H1 (cell line): ENCODE measurements around the gene RS1. TPM values are rescaled to one million over a fixed set of nuclear protein-coding genes. Genes with fewer than 3 reads are reported as not detected.

Source experiments
- CTCF ChIA-PET: fragments of 300-600 bp; sonication (Branson Sonifier 250); formaldehyde crosslinking; loops from one replicate; lab custom pipeline; 2021; ENCODE audit not compliant: partially characterized antibody; lab: Charles Lee
- POLR2A ChIA-PET: fragments of 300-600 bp; sonication (Branson Sonifier 250); formaldehyde crosslinking; loops from one replicate; lab custom pipeline; 2021; ENCODE audit warnings: inconsistent platforms; ENCODE audit not compliant: partially characterized antibody; lab: Charles Lee
- DNase-seq, 2 experiments: peaks; one replicate each; pipeline versions ENCODE4 v3.0.0 to v3.0.0-alpha.2; 2010 to 2022; ENCODE audit warnings: low spot score in 2 of 2, low read depth in 1 of 2, mixed read lengths in 1 of 2
- FAIRE-seq: peaks from 2 replicates; lab custom pipeline; 2011; peaks lifted over from hg19 to GRCh38; lab: Jason Lieb, UNC
- H2AFZ ChIP-seq: 2 replicates; pipeline ENCODE4 v1.8.1; 2012; ENCODE audit warnings: low read length, inconsistent platforms
- H2AK5ac ChIP-seq: 2 replicates; pipeline ENCODE4 v1.6.1; 2013; ENCODE audit warnings: low read depth, low read length
- H2BK120ac ChIP-seq: replicated peaks from 2 replicates; pipeline ENCODE3; 2013; ENCODE audit warnings: low read depth, low read length, inconsistent platforms
- H2BK12ac ChIP-seq: 2 replicates; pipeline ENCODE4 v1.6.1; 2013; ENCODE audit warnings: low read depth, low read length
- H2BK15ac ChIP-seq: 2 replicates; pipeline ENCODE4 v1.6.1; 2013; ENCODE audit warnings: low read length
- H2BK20ac ChIP-seq: 2 replicates; pipeline ENCODE4 v1.6.1; 2013; ENCODE audit warnings: low read length
- H2BK5ac ChIP-seq: 2 replicates; pipeline ENCODE4 v1.6.1; 2013; ENCODE audit warnings: low read depth, low read length
- H3K14ac ChIP-seq: 2 replicates; pipeline ENCODE4 v1.6.1; 2013; ENCODE audit warnings: inconsistent platforms; ENCODE audit not compliant: insufficient read length
- H3K18ac ChIP-seq: 2 replicates; pipeline ENCODE4 v1.6.1; 2013; ENCODE audit warnings: low read length; ENCODE audit errors: extremely low read depth
- H3K23ac ChIP-seq: 2 replicates; pipeline ENCODE4 v1.6.1; 2013; ENCODE audit warnings: inconsistent platforms; ENCODE audit not compliant: insufficient read length
- H3K23me2 ChIP-seq: 2 replicates; pipeline ENCODE4 v1.6.1; 2013; ENCODE audit warnings: low read depth, low read length
- H3K27ac ChIP-seq: 2 replicates; pipeline ENCODE4 v1.6.1; 2011; ENCODE audit warnings: low read depth, low read length, inconsistent platforms
- H3K27me3 ChIP-seq, 4 experiments: replicated peaks in 1 of 4; 1 replicate in 1 of 4; 2 replicates in 3 of 4; pipeline versions ENCODE4 v1.6.1 to v1.8.1; 2011 to 2013; ENCODE audit warnings: low read length in 3 of 4, mild to moderate bottlenecking in 3 of 4, inconsistent platforms in 2 of 4, mixed read lengths in 2 of 4, moderate library complexity in 1 of 4; ENCODE audit not compliant: control insufficient read depth in 3 of 4, insufficient read depth in 3 of 4; ENCODE audit errors: extremely low read depth in 1 of 4
- H3K36me3 ChIP-seq, 4 experiments: 2 replicates each; pipeline versions ENCODE4 v1.6.1 to v1.8.1; 2011 to 2013; ENCODE audit warnings: mild to moderate bottlenecking in 4 of 4, low read length in 3 of 4, moderate library complexity in 2 of 4, control low read depth in 1 of 4, inconsistent platforms in 1 of 4; ENCODE audit not compliant: insufficient read depth in 4 of 4, control insufficient read depth in 2 of 4
- H3K4ac ChIP-seq: replicated peaks from 2 replicates; pipeline ENCODE3; 2013; ENCODE audit warnings: low read length, low read depth, mixed read lengths, inconsistent platforms; ENCODE audit not compliant: insufficient read length
- H3K4me1 ChIP-seq, 4 experiments: replicated peaks in 1 of 4; 1 replicate in 1 of 4; 2 replicates in 3 of 4; pipeline versions ENCODE4 v1.6.1 to v1.8.1; 2011 to 2013; ENCODE audit warnings: low read length in 3 of 4, inconsistent platforms in 2 of 4, mixed read lengths in 1 of 4; ENCODE audit not compliant: insufficient read depth in 4 of 4, control insufficient read depth in 3 of 4
- H3K4me2 ChIP-seq, 2 experiments: 2 replicates each; pipeline versions ENCODE4 v1.6.1 to v1.8.1; 2011 to 2013; ENCODE audit warnings: low read depth in 2 of 2, low read length in 2 of 2, control low read depth in 1 of 2, inconsistent platforms in 1 of 2, mild to moderate bottlenecking in 1 of 2; ENCODE audit not compliant: insufficient read depth in 1 of 2
- H3K4me3 ChIP-seq, 4 experiments: fragments of 200-600, 300-600 bp in 1 of 4; sonication (generic), shearing (Covaris generic), sonication (Bioruptor Twin) in 1 of 4; 2 replicates each; pipeline versions ENCODE4 v1.5.1 to v1.8.1; 2011 to 2016; ENCODE audit warnings: low read length in 4 of 4, low read depth in 3 of 4, control low read depth in 2 of 4, inconsistent platforms in 2 of 4, mild to moderate bottlenecking in 2 of 4, mixed read lengths in 1 of 4, moderate library complexity in 1 of 4; ENCODE audit not compliant: insufficient read depth in 2 of 4; ENCODE audit errors: extremely low read depth in 1 of 4
- H3K56ac ChIP-seq: replicated peaks from 2 replicates; pipeline ENCODE3; 2013; ENCODE audit warnings: low read depth, mild to moderate bottlenecking, mixed read lengths, low read length, inconsistent platforms; ENCODE audit not compliant: insufficient read length
- H3K79me1 ChIP-seq: 2 replicates; pipeline ENCODE4 v1.6.1; 2013; ENCODE audit warnings: low read depth, low read length, control low read depth
- H3K79me2 ChIP-seq, 2 experiments: 2 replicates each; pipeline versions ENCODE4 v1.6.1 to v1.8.1; 2012 to 2013; ENCODE audit warnings: low read length in 2 of 2, mild to moderate bottlenecking in 2 of 2, inconsistent platforms in 1 of 2; ENCODE audit not compliant: insufficient read depth in 2 of 2, control insufficient read depth in 1 of 2
- H3K9ac ChIP-seq, 4 experiments: replicated peaks in 1 of 4; 1 replicate in 1 of 4; 2 replicates in 3 of 4; pipeline versions ENCODE4 v1.6.1 to v1.8.1; 2011 to 2013; ENCODE audit warnings: low read depth in 3 of 4, low read length in 3 of 4, control low read depth in 2 of 4, mild to moderate bottlenecking in 2 of 4, moderate library complexity in 2 of 4, inconsistent platforms in 1 of 4; ENCODE audit errors: extremely low read depth in 1 of 4
- H3K9me3 ChIP-seq, 2 experiments: 2 replicates each; pipeline versions ENCODE4 v1.6.1 to v1.8.1; 2012 to 2013; ENCODE audit warnings: mild to moderate bottlenecking in 2 of 2, moderate library complexity in 2 of 2, control low read depth in 1 of 2, inconsistent platforms in 1 of 2, low read depth in 1 of 2, low read length in 1 of 2, mixed read lengths in 1 of 2; ENCODE audit not compliant: insufficient read depth in 2 of 2
- H4K20me1 ChIP-seq, 2 experiments: replicated peaks in 1 of 2; 2 replicates each; pipeline versions ENCODE3 to v1.8.1; 2011 to 2013; ENCODE audit warnings: inconsistent platforms in 2 of 2, low read length in 2 of 2, mild to moderate bottlenecking in 1 of 2; ENCODE audit not compliant: insufficient read depth in 2 of 2, control insufficient read depth in 1 of 2
- H4K5ac ChIP-seq: 2 replicates; pipeline ENCODE4 v1.6.1; 2013; ENCODE audit warnings: low read length, low read depth, mixed read lengths, inconsistent platforms; ENCODE audit not compliant: insufficient read length
- H4K8ac ChIP-seq: 2 replicates; pipeline ENCODE4 v1.8.0; 2013; ENCODE audit warnings: mild to moderate bottlenecking, moderate library complexity, low read length, inconsistent platforms; ENCODE audit not compliant: insufficient read depth; ENCODE audit errors: extremely low read depth
- H4K91ac ChIP-seq: replicated peaks from 2 replicates; pipeline ENCODE3; 2013; ENCODE audit warnings: low read length, mixed read lengths, inconsistent platforms; ENCODE audit not compliant: insufficient read length
- CEBPB ChIP-seq: IDR thresholded peaks from 2 replicates; pipeline ENCODE4 v1.6.1; 2012; ENCODE audit warnings: low read depth, low read length
- CREB1 ChIP-seq: IDR thresholded peaks from 2 replicates; pipeline ENCODE4 v1.6.1; 2012; ENCODE audit warnings: inconsistent platforms
- EP300 ChIP-seq, 2 experiments: IDR thresholded peaks; 1 replicate in 1 of 2; 2 replicates in 1 of 2; pipeline ENCODE4 v1.6.1; 2011 to 2012; ENCODE audit warnings: low read depth in 2 of 2, low read length in 2 of 2, mild to moderate bottlenecking in 2 of 2, borderline replicate concordance in 1 of 2, inconsistent platforms in 1 of 2, moderate library complexity in 1 of 2
- HDAC2 ChIP-seq, 2 experiments: fragments of 300-600 bp in 1 of 2; sonication (generic) in 1 of 2; IDR thresholded peaks; 2 replicates each; pipeline ENCODE4 v1.6.1; 2011 to 2012; ENCODE audit warnings: low read depth in 2 of 2, low read length in 2 of 2, mild to moderate bottlenecking in 2 of 2, moderate library complexity in 2 of 2, borderline replicate concordance in 1 of 2, inconsistent platforms in 1 of 2
- KDM1A ChIP-seq: fragments of 200-600, 300-600 bp; sonication (generic); IDR thresholded peaks from 2 replicates; pipeline ENCODE4 v1.7.1; 2016; ENCODE audit warnings: mild to moderate bottlenecking, low read length, borderline replicate concordance
- KDM4A ChIP-seq: IDR thresholded peaks from one replicate; pipeline ENCODE4 v1.7.1; 2012; ENCODE audit warnings: low read depth, mild to moderate bottlenecking, moderate library complexity, low read length, inconsistent platforms; ENCODE audit not compliant: severe bottlenecking
- POLR2A ChIP-seq, 2 experiments: IDR thresholded peaks; 1 replicate in 1 of 2; 2 replicates in 1 of 2; pipeline ENCODE4 v1.6.1; 2011; ENCODE audit warnings: low read depth in 2 of 2, low read length in 2 of 2, mild to moderate bottlenecking in 2 of 2; ENCODE audit errors: control extremely low read depth in 1 of 2
- RBBP5 ChIP-seq: IDR thresholded peaks from 2 replicates; pipeline ENCODE4 v1.7.1; 2012; ENCODE audit warnings: low read depth, mild to moderate bottlenecking, inconsistent platforms, low read length, moderate library complexity, borderline replicate concordance
- TBP ChIP-seq: IDR thresholded peaks from 2 replicates; pipeline ENCODE4 v1.6.1; 2011; ENCODE audit warnings: low read depth, low read length, improper control_type of control experiment
- WGBS, 2 experiments: shearing (Covaris generic) in 1 of 2; methylation state at CpG; one replicate each; pipeline versions ENCODE4 v1.1.6 to v1.1.7; 2013 to 2015; ENCODE audit warnings: low lambda C conversion rate in 2 of 2, mixed read lengths in 2 of 2, inconsistent platforms in 1 of 2, low coverage in 1 of 2, missing lambda C conversion rate in 1 of 2; ENCODE audit not compliant: insufficient replicate concordance in 2 of 2, insufficient coverage in 1 of 2, insufficient read length in 1 of 2; ENCODE audit errors: extremely low coverage in 1 of 2, missing lambda C conversion rate in 1 of 2; 5-methylcytosine and 5-hydroxymethylcytosine counted together
- polyA plus RNA-seq, 7 experiments: library from polyadenylated mRNA; depleted of rRNA in 3 of 7; stranded (reverse) in 5 of 7; unstranded in 2 of 7; fragments of >200 nt in 5 of 7; fragments of 200-250 nt in 2 of 7; gene quantifications; 1 replicate in 5 of 7; 2 replicates in 1 of 7; 4 replicates in 1 of 7; pipeline versions ENCODE4 v1.2.1 to v1.2.3, GENCODE V29; 2011 to 2013; ENCODE audit warnings: missing spikeins in 2 of 7, mixed read lengths in 2 of 7
- total RNA-seq: library from RNA; stranded (reverse); fragmentation: NEBNext Ultra II Directional; extraction: Animal tissue kit (Norgen Biotek cat#: 25700); gene quantifications from 2 replicates; pipeline ENCODE4 v1.2.1, GENCODE V29; 2021
- TF ChIP-seq, protein P1 (sequence below): IDR thresholded peaks from 2 replicates; pipeline ENCODE4 v1.6.1; 2012; ENCODE audit warnings: inconsistent platforms

RS1 gene
- total and polyA plus RNA-seq, 2 of the 8 experiments (the other 6 are each of a cell fraction or from before 2014, with no cell fraction given), result 0.03 TPM; not detected in 1

DNA sequence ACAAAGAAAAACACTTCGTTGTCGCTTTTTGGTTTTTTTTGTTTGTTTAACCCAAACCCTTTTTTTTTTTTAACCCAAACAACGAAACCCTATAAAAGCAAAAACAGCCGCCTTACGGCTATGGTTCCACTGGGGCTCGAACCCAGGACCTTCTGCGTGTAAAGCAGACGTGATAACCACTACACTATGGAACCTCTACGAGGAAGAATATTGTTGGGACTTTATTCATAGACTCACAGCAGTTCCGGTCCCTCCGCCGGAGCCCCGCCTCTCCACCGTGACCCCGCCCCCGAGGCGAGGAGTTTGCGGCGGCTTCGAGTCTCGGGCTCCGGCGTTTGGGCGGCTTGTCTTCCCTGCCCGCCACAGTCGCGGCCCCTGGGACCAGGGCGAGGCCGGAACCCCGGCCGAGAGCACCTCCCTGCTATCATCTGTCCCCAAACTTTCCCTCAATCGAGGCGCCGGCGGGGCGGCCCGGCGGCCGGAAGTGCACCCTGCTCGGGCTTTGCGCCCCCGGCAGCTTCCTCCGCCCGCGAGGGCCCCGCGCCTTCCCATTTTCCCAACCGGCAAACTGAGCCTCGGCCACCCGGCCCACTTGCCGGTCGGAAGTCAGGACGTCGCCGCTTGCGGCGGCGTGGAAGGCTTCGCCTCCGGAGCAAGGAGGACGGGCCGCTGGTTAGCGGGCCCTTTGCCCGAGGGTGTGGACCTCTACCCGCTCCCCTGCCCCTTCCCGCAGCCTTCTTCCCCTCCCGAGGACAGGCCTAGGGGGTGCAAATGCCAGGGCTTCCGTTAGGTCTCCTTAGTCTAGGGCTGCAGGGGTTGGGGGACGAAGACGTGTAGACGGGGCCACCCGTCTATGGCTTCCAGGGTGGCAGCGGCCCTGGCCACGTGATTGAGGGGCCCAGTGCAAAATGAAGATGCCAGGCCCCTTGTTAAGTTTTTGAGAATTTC is 3.2 kb upstream of the RS1 start:
- no peaks in the 10 kb centered on the region; a peak in 1 of 7 replicates for H3K27me3 ChIP-seq
- H4K91ac ChIP-seq, result no peak overlapping the region
- no peaks in the 10 kb centered on the region; a peak in 1 of 7 replicates for H3K4me1 ChIP-seq
- no peak overlapping the region for H2AK5ac ChIP-seq
- DNase-seq (peak; percentile 21 to 79), FAIRE-seq (peak; percentile 92)
- no peaks in the 10 kb centered on the region for H3K36me3 ChIP-seq
- no peak overlapping the region for H2AFZ ChIP-seq
- H3K4me3 ChIP-seq, result peak overlapping the region; percentile 48 to 73 (median 59)
- H3K14ac ChIP-seq, result no peak overlapping the region
- no peak overlapping the region for H2BK5ac ChIP-seq
- ChIA-PET POLR2A (interaction anchor here (0.6 kb wide), 1 partner anchor 363 kb away, joined by 3 read pairs; no protein-coding TSS in a partner anchor), CTCF (interaction anchor here (1.6 to 3.5 kb wide), 5 partner anchors 12 to 212 kb away, joined by 3 to 14 read pairs (median 10); partner anchors contain the start of gene PPEF1)
- H2BK120ac ChIP-seq, result no peak overlapping the region
- no peaks in the 10 kb centered on the region for H3K79me2 ChIP-seq
- no peak overlapping the region for H2BK12ac ChIP-seq
- H3K79me1 ChIP-seq, result no peaks in the 10 kb centered on the region
- no peaks in the 10 kb centered on the region for H4K20me1 ChIP-seq
- peak overlapping the region in 2 of 4 experiments; percentile 48 to 68; a peak in 4 of 7 replicates for H3K9ac ChIP-seq
- H3K4me2 ChIP-seq, result peak overlapping the region; percentile 42 to 59; a peak in 3 of 4 replicates
- no peak overlapping the region for H3K23ac ChIP-seq
- H4K8ac ChIP-seq, result peak overlapping the region; percentile 89
- no peak overlapping the region for H3K4ac ChIP-seq
- no peak overlapping the region; the same call in 1 of the 2 replicates for H3K18ac ChIP-seq
- no peak overlapping the region for H3K27ac ChIP-seq
- no peak overlapping the region for H3K56ac ChIP-seq
- H4K5ac ChIP-seq, result no peak overlapping the region
- peaks cover 2% of the 10 kb centered on the region; the same call in 1 of the 2 replicates for H3K23me2 ChIP-seq
- 3% methylated on average over 15 of the region's 74 CpGs; no CpG with 5 or more reads in 1 of the 2 experiments for WGBS, 2 experiments
- no peak overlapping the region for H2BK20ac ChIP-seq
- no peaks in the 10 kb centered on the region for H3K9me3 ChIP-seq
- H2BK15ac ChIP-seq, result no peak overlapping the region
- TF ChIP-seq CEBPB, result no peak
- TF ChIP-seq KDM4A, result peak; percentile 63
- TF ChIP-seq KDM1A, result peak; percentile 68; the same call in 1 of the 2 replicates
- no peak for TF ChIP-seq CREB1
- peak; percentile 99 for TF ChIP-seq TBP
- TF ChIP-seq, protein P1, sequence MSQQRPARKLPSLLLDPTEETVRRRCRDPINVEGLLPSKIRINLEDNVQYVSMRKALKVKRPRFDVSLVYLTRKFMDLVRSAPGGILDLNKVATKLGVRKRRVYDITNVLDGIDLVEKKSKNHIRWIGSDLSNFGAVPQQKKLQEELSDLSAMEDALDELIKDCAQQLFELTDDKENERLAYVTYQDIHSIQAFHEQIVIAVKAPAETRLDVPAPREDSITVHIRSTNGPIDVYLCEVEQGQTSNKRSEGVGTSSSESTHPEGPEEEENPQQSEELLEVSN, result no peak; the same call in 1 of the 2 replicates
- peak; percentile 100 for TF ChIP-seq RBBP5
- TF ChIP-seq HDAC2 (IDR thresholded peaks at IDR 0.05; ENCODE audit: borderline replicate concordance in 1 of 2, low read depth in 2 of 2, low read length in 2 of 2), result no peak
- TF ChIP-seq POLR2A (IDR thresholded peaks at IDR 0.05; ENCODE audit: control extremely low read depth in 1 of 2, low read depth in 2 of 2, low read length in 2 of 2), result 0 out of 3 replicates have a peak, but pooled peaks of 1 of the 2 experiments have one; percentile 38
- TF ChIP-seq EP300 (IDR thresholded peaks at IDR 0.05; ENCODE audit: borderline replicate concordance in 1 of 2, low read depth in 2 of 2, low read length in 2 of 2), result no peak
